BLaER1 (cell line): ENCODE data around the gene GIMAP8.

ENCODE experiments used
- H3K27ac ChIP-seq: shearing (Covaris generic); formaldehyde crosslinking; 2 replicates; pipeline ENCODE4 v1.8.1; 2022
- H3K27me3 ChIP-seq: shearing (Covaris generic); formaldehyde crosslinking; 2 replicates; pipeline ENCODE4 v1.8.1; 2022
- H3K36me3 ChIP-seq: shearing (Covaris generic); formaldehyde crosslinking; 2 replicates; pipeline ENCODE4 v1.8.1; 2022
- H3K4me1 ChIP-seq: shearing (Covaris generic); formaldehyde crosslinking; 2 replicates; pipeline ENCODE4 v1.8.1; 2022
- H3K4me2 ChIP-seq: shearing (Covaris generic); formaldehyde crosslinking; 2 replicates; pipeline ENCODE4 v1.8.1; 2022
- H3K4me3 ChIP-seq: shearing (Covaris generic); formaldehyde crosslinking; 2 replicates; pipeline ENCODE4 v1.8.1; 2022
- H3K9ac ChIP-seq: shearing (Covaris generic); formaldehyde crosslinking; 2 replicates; pipeline ENCODE4 v1.8.1; 2022
- H3K9me3 ChIP-seq: shearing (Covaris generic); formaldehyde crosslinking; 2 replicates; pipeline ENCODE4 v1.8.1; 2022
- H4K20me1 ChIP-seq: shearing (Covaris generic); formaldehyde crosslinking; 2 replicates; pipeline ENCODE4 v1.8.1; 2022
- Cebpa-rat ChIP-seq: shearing (Covaris generic); IDR thresholded peaks from 2 replicates; pipeline ENCODE4 v1.8.1; 2022

The GIMAP8 gene

GRCh38 chr7:150435390-150436073 is 14.9 kb upstream of the GIMAP8 start:
- Histone ChIP-seq H3K4me3 (no peak overlapping the region), H3K9ac (no peak overlapping the region), H3K27ac (peak overlapping the region; percentile 46), H4K20me1 (no peaks in the 10 kb centered on the region), H3K27me3 (no peaks in the 10 kb centered on the region), H3K4me1 (peaks cover 57% of the 10 kb centered on the region), H3K36me3 (no peaks in the 10 kb centered on the region), H3K4me2 (peak overlapping the region; percentile 71), H3K9me3 (no peaks in the 10 kb centered on the region)
- no peak for TF ChIP-seq Cebpa-rat

GRCh38 chr7:150439967-150440366 is 10.5 kb upstream of the GIMAP8 start:
- Histone ChIP-seq H3K4me1 (peaks cover 37% of the 10 kb centered on the region), H4K20me1 (no peaks in the 10 kb centered on the region), H3K27me3 (no peaks in the 10 kb centered on the region), H3K9me3 (peaks cover 22% of the 10 kb centered on the region), H3K4me3 (no peak overlapping the region), H3K27ac (no peak overlapping the region), H3K9ac (no peak overlapping the region), H3K4me2 (no peak overlapping the region), H3K36me3 (no peaks in the 10 kb centered on the region)
- no peak for TF ChIP-seq Cebpa-rat

GRCh38 chr7:150441524-150441923 is 8.9 kb upstream of the GIMAP8 start:
- Histone ChIP-seq H3K9ac (no peak overlapping the region), H3K27ac (no peak overlapping the region), H4K20me1 (no peaks in the 10 kb centered on the region), H3K27me3 (no peaks in the 10 kb centered on the region), H3K4me1 (peaks cover 37% of the 10 kb centered on the region), H3K4me3 (no peak overlapping the region), H3K36me3 (no peaks in the 10 kb centered on the region), H3K9me3 (peaks cover 22% of the 10 kb centered on the region), H3K4me2 (no peak overlapping the region)
- TF ChIP-seq Cebpa-rat, result no peak

- Histone ChIP-seq H3K4me1 (peaks cover 49% of the 10 kb centered on the region), H3K27ac (no peak overlapping the region), H3K9me3 (peaks cover 22% of the 10 kb centered on the region), H3K36me3 (no peaks in the 10 kb centered on the region), H3K9ac (no peak overlapping the region), H4K20me1 (no peaks in the 10 kb centered on the region), H3K27me3 (no peaks in the 10 kb centered on the region), H3K4me2 (peak overlapping the region; percentile 96; the same call in 1 of the 2 replicates), H3K4me3 (no peak overlapping the region)
- no peak for TF ChIP-seq Cebpa-rat
Measured at GRCh38 chr7:150442811-150443210, 7.6 kb upstream of the GIMAP8 start.

GRCh38 chr7:150443793-150444540 is 6.5 kb upstream of the GIMAP8 start:
- Histone ChIP-seq H4K20me1 (peaks cover 1% of the 10 kb centered on the region; the same call in 1 of the 2 replicates), H3K36me3 (no peaks in the 10 kb centered on the region), H3K4me1 (peaks cover 61% of the 10 kb centered on the region), H3K27ac (peak overlapping the region; percentile 53; the same call in 1 of the 2 replicates), H3K9me3 (peaks cover 22% of the 10 kb centered on the region), H3K4me2 (peak overlapping the region; percentile 96), H3K9ac (no peak overlapping the region), H3K27me3 (no peaks in the 10 kb centered on the region), H3K4me3 (no peak overlapping the region)
- no peak for TF ChIP-seq Cebpa-rat

GRCh38 chr7:150444674-150445365 is 5.6 kb upstream of the GIMAP8 start:
- Histone ChIP-seq H3K36me3 (no peaks in the 10 kb centered on the region), H3K4me3 (no peak overlapping the region), H3K9ac (peak overlapping the region; percentile 51; the same call in 1 of the 2 replicates), H3K27ac (peak overlapping the region; percentile 53; the same call in 1 of the 2 replicates), H4K20me1 (peaks cover 8% of the 10 kb centered on the region; the same call in 1 of the 2 replicates), H3K27me3 (no peaks in the 10 kb centered on the region), H3K9me3 (peaks cover 22% of the 10 kb centered on the region), H3K4me2 (peak overlapping the region; percentile 96), H3K4me1 (peaks cover 69% of the 10 kb centered on the region)
- TF ChIP-seq Cebpa-rat, result no peak

GRCh38 chr7:150446288-150446938 is 4.0 kb upstream of the GIMAP8 start:
- H3K9ac ChIP-seq, result peak overlapping the region; percentile 43; the same call in 1 of the 2 replicates
- no peaks in the 10 kb centered on the region for H3K27me3 ChIP-seq

GRCh38 chr7:150447966-150448788 is 2.3 kb upstream of the GIMAP8 start:
- Histone ChIP-seq H3K27me3 (no peaks in the 10 kb centered on the region), H4K20me1 (peaks cover 8% of the 10 kb centered on the region; the same call in 1 of the 2 replicates), H3K4me3 (no peak overlapping the region), H3K4me2 (peak overlapping the region; percentile 96), H3K27ac (no peak overlapping the region), H3K9ac (no peak overlapping the region), H3K4me1 (peaks cover 100% of the 10 kb centered on the region), H3K9me3 (peaks cover 2% of the 10 kb centered on the region; the same call in 1 of the 2 replicates), H3K36me3 (no peaks in the 10 kb centered on the region)
- TF ChIP-seq Cebpa-rat, result no peak

More at GRCh38 chr7:150446288-150446938, 4.0 kb upstream of the GIMAP8 start:
- no peak for TF ChIP-seq Cebpa-rat
- peaks cover 19% of the 10 kb centered on the region for H3K9me3 ChIP-seq
- H4K20me1 ChIP-seq, result peaks cover 8% of the 10 kb centered on the region; the same call in 1 of the 2 replicates
- peak overlapping the region; percentile 96 for H3K4me2 ChIP-seq
- H3K27ac ChIP-seq, result peak overlapping the region; percentile 18; the same call in 1 of the 2 replicates
- no peaks in the 10 kb centered on the region for H3K36me3 ChIP-seq
- H3K4me1 ChIP-seq, result peaks cover 85% of the 10 kb centered on the region
- H3K4me3 ChIP-seq, result no peak overlapping the region
